H1 (cell line): ENCODE data around the gene MID1. TPM values are rescaled to one million over a fixed set of nuclear protein-coding genes. Genes with fewer than 3 reads are reported as not detected.

Experiments
- CEBPB ChIP-seq: IDR thresholded peaks from 2 replicates; pipeline ENCODE4 v1.6.1; 2012; ENCODE audit warnings: low read depth, low read length
- CTBP2 ChIP-seq: IDR thresholded peaks from 2 replicates; pipeline ENCODE4 v1.7.0; 2011; ENCODE audit warnings: borderline replicate concordance, mild to moderate bottlenecking, moderate library complexity, mixed read lengths, low read length; ENCODE audit not compliant: insufficient read depth, insufficient read length
- polyA plus RNA-seq, 7 experiments: library from polyadenylated mRNA; depleted of rRNA in 3 of 7; stranded (reverse) in 5 of 7; unstranded in 2 of 7; fragments of >200 nt in 5 of 7; fragments of 200-250 nt in 2 of 7; gene quantifications; 1 replicate in 5 of 7; 2 replicates in 1 of 7; 4 replicates in 1 of 7; pipeline versions ENCODE4 v1.2.1 to v1.2.3, GENCODE V29; 2011 to 2013; ENCODE audit warnings: missing spikeins in 2 of 7, mixed read lengths in 2 of 7
- total RNA-seq: library from RNA; stranded (reverse); fragmentation: NEBNext Ultra II Directional; extraction: Animal tissue kit (Norgen Biotek cat#: 25700); gene quantifications from 2 replicates; pipeline ENCODE4 v1.2.1, GENCODE V29; 2021

MID1 gene
- total and polyA plus RNA-seq, 2 of the 8 experiments (the other 6 are each of a cell fraction or from before 2014, with no cell fraction given): 12.9 to 54.3 TPM

DNA sequence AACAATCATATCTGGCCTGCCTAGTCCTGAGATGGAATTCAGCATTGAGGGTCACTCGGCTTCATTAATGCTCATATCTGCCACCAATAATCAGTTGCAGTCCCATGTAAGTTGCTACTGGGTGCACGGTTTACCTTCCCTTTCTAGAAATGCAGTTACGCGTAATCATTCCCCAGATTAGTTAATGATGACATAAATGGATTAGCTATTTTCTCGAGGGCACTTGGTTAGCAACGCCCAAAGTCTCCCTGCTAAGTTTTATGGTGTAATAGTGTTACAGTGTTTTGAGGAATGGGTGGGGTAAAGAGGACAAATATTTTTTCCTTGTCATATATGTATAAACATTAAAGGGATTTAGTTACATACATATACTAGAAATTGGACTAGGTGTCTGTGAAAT is 118.8 kb downstream of the MID1 start (continued):
- TF ChIP-seq CTBP2 (no peak), CEBPB (no peak)
